K562 (cell line): ENCODE measurements around the gene TMCC2. TPM values are rescaled to one million over a fixed set of nuclear protein-coding genes. Genes with fewer than 3 reads are reported as not detected.

ENCODE experiments used
- CREM ChIP-seq: IDR thresholded peaks from 2 replicates; pipeline ENCODE4 v1.6.1; 2014; ENCODE audit warnings: antibody characterized with exemption, low read depth
- DLX4 ChIP-seq: fragments of 250-450 bp; sonication (Bioruptor Pico); IDR thresholded peaks from 2 replicates; pipeline ENCODE4 v1.6.1; 2021; ENCODE audit warnings: mild to moderate bottlenecking
- FUS ChIP-seq: fragments of 200-400 bp; formaldehyde crosslinking; optimal IDR thresholded peaks from 2 replicates; pipeline ENCODE3; 2017; ENCODE audit warnings: low read depth, low read length
- LCOR ChIP-seq: sonication (generic); formaldehyde crosslinking; IDR thresholded peaks from 2 replicates; pipeline ENCODE4 v1.8.0; 2022; ENCODE audit warnings: mild to moderate bottlenecking, missing genetic modification reagents
- MAFK ChIP-seq: IDR thresholded peaks from 2 replicates; pipeline ENCODE4 v1.6.1; 2011; ENCODE audit warnings: low read length, improper control_type of control experiment
- PRMT5 ChIP-seq: sonication (generic); formaldehyde crosslinking; IDR thresholded peaks from 2 replicates; pipeline ENCODE4 v1.5.0; 2020; ENCODE audit warnings: missing genetic modification reagents
- ZMIZ1 ChIP-seq, 2 experiments: fragments of 150-350 bp in 1 of 2; IDR thresholded peaks; 2 replicates each; pipeline ENCODE4 v1.6.1; 2012 to 2016; ENCODE audit warnings: low read depth in 2 of 2, low read length in 2 of 2, mild to moderate bottlenecking in 1 of 2, moderate library complexity in 1 of 2
- polyA plus RNA-seq, 8 experiments: library from polyadenylated mRNA; depleted of rRNA in 4 of 8; stranded (reverse) in 5 of 8; unstranded in 3 of 8; fragments of >200 nt; fragmentation: Nextera tagmentation in 2 of 8; fragmentation: Illumina TruSeq in 1 of 8; extraction: Ambion mirVana in 2 of 8; extraction: Trizol in 1 of 8; gene quantifications; 2 replicates each; pipeline versions ENCODE4 v1.2.1 to v1.2.3, GENCODE V29; 2011 to 2014; ENCODE audit warnings: inconsistent platforms in 1 of 8, missing spikeins in 1 of 8
- total RNA-seq, 7 experiments: library from RNA; depleted of rRNA in 6 of 7; stranded (reverse); fragments of >200 nt in 6 of 7; fragmentation: Illumina TruSeq in 2 of 7; extraction: Trizol in 2 of 7; gene quantifications; 2 replicates each; pipeline versions ENCODE4 v1.2.1 to v1.2.3, GENCODE V29; 2011 to 2021; ENCODE audit warnings: low replicate concordance in 1 of 7
- TF ChIP-seq, protein P1 (sequence below): fragments of 450-650 bp; IDR thresholded peaks from 2 replicates; pipeline ENCODE4 v1.6.1; 2016; ENCODE audit warnings: low read depth
- TF ChIP-seq, protein P2 (sequence below): fragments of 450-650 bp; IDR thresholded peaks from 2 replicates; pipeline ENCODE4 v1.6.1; 2018; ENCODE audit not compliant: partially characterized antibody
- TF ChIP-seq, protein P3 (sequence below): fragments of 450-650 bp; IDR thresholded peaks from 2 replicates; pipeline ENCODE4 v1.6.1; 2016; ENCODE audit warnings: antibody characterized with exemption

The TMCC2 gene
- total and polyA plus RNA-seq, 9 of the 15 experiments (the other 6 are each of a cell fraction or from before 2014, with no cell fraction given), result 0.06 to 1.8 (median 0.98) TPM

DNA sequence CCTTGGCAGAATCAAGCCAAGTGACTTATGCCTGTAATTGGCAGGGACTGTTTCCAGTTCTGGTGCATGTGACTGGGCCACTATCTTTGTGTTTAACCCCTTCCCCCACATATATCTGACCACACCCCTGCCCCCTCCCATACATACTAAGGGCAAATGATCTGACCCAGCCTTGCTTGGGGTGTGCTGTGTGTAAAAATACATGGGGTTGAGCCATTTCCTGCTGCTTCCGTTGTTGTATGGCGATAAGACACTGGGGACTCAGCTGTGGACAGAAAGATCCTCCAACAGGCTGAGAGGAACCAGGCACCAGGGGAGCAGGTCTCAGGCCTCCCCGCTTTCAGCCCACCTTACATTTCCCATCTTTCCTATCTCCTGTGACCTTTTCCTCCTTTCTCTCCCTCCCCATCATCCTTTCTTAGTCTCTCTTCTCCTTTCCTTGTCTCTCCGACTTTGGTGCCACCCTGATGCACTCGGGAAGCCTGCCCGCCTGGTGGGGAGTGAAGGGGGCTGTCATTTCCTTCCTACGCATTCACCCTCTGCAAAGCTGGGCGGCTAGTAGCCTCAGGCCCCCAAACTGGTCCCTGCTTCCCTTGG lies 39.7 kb downstream of the TMCC2 start (continued):
- TF ChIP-seq, protein P1, sequence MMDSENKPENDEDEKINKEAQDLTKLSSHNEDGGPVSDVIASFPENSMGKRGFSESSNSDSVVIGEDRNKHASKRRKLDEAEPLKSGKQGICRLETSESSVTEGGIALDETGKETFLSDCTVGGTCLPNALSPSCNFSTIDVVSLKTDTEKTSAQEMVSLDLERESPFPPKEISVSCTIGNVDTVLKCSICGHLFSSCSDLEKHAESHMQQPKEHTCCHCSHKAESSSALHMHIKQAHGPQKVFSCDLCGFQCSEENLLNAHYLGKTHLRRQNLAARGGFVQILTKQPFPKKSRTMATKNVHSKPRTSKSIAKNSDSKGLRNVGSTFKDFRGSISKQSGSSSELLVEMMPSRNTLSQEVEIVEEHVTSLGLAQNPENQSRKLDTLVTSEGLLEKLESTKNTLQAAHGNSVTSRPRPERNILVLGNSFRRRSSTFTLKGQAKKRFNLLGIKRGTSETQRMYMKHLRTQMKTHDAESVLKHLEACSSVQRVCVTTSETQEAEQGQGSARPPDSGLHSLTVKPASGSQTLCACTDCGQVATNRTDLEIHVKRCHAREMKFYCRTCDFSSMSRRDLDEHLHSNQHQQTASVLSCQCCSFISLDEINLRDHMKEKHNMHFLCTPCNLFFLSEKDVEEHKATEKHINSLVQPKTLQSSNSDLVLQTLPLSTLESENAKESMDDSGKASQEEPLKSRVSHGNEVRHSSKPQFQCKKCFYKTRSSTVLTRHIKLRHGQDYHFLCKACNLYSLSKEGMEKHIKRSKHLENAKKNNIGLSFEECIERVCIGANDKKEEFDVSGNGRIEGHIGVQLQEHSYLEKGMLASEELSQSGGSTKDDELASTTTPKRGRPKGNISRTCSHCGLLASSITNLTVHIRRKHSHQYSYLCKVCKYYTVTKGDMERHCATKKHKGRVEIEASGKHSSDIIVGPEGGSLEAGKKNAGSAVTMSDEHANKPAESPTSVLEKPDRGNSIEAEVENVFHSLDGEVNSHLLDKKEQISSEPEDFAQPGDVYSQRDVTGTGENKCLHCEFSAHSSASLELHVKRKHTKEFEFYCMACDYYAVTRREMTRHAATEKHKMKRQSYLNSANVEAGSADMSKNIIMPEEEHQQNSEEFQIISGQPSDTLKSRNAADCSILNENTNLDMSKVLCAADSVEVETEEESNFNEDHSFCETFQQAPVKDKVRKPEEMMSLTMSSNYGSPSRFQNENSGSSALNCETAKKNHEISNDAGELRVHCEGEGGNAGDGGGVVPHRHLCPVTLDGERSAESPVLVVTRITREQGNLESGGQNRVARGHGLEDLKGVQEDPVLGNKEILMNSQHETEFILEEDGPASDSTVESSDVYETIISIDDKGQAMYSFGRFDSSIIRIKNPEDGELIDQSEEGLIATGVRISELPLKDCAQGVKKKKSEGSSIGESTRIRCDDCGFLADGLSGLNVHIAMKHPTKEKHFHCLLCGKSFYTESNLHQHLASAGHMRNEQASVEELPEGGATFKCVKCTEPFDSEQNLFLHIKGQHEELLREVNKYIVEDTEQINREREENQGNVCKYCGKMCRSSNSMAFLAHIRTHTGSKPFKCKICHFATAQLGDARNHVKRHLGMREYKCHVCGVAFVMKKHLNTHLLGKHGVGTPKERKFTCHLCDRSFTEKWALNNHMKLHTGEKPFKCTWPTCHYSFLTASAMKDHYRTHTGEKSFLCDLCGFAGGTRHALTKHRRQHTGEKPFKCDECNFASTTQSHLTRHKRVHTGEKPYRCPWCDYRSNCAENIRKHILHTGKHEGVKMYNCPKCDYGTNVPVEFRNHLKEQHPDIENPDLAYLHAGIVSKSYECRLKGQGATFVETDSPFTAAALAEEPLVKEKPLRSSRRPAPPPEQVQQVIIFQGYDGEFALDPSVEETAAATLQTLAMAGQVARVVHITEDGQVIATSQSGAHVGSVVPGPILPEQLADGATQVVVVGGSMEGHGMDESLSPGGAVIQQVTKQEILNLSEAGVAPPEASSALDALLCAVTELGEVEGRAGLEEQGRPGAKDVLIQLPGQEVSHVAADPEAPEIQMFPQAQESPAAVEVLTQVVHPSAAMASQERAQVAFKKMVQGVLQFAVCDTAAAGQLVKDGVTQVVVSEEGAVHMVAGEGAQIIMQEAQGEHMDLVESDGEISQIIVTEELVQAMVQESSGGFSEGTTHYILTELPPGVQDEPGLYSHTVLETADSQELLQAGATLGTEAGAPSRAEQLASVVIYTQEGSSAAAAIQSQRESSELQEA, result no peak
- TF ChIP-seq PRMT5 (no peak), DLX4 (CRISPR knock-in tag) (no peak), FUS (no peak), ZMIZ1 (IDR thresholded peaks at IDR 0.05; ENCODE audit: low read depth in 2 of 2, low read length in 2 of 2) (no peak), LCOR (CRISPR knock-in tag) (no peak), MAFK (no peak), CREM (peak; percentile 30; the same call in 1 of the 2 replicates)
- TF ChIP-seq, protein P2, sequence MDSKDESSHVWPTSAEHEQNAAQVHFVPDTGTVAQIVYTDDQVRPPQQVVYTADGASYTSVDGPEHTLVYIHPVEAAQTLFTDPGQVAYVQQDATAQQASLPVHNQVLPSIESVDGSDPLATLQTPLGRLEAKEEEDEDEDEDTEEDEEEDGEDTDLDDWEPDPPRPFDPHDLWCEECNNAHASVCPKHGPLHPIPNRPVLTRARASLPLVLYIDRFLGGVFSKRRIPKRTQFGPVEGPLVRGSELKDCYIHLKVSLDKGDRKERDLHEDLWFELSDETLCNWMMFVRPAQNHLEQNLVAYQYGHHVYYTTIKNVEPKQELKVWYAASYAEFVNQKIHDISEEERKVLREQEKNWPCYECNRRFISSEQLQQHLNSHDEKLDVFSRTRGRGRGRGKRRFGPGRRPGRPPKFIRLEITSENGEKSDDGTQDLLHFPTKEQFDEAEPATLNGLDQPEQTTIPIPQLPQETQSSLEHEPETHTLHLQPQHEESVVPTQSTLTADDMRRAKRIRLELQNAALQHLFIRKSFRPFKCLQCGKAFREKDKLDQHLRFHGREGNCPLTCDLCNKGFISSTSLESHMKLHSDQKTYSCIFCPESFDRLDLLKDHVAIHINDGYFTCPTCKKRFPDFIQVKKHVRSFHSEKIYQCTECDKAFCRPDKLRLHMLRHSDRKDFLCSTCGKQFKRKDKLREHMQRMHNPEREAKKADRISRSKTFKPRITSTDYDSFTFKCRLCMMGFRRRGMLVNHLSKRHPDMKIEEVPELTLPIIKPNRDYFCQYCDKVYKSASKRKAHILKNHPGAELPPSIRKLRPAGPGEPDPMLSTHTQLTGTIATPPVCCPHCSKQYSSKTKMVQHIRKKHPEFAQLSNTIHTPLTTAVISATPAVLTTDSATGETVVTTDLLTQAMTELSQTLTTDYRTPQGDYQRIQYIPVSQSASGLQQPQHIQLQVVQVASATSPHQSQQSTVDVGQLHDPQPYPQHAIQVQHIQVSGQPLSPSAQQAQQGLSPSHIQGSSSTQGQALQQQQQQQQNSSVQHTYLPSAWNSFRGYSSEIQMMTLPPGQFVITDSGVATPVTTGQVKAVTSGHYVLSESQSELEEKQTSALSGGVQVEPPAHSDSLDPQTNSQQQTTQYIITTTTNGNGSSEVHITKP, result peak; percentile 10
- TF ChIP-seq, protein P3, sequence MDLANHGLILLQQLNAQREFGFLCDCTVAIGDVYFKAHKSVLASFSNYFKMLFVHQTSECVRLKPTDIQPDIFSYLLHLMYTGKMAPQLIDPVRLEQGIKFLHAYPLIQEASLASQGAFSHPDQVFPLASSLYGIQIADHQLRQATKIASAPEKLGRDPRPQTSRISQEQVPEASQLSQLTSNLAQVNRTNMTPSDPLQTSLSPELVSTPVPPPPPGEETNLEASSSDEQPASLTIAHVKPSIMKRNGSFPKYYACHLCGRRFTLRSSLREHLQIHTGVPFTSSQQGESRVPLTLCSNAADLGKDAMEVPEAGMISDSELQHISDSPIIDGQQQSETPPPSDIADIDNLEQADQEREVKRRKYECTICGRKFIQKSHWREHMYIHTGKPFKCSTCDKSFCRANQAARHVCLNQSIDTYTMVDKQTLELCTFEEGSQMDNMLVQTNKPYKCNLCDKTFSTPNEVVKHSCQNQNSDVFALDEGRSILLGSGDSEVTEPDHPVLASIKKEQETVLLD, result peak; percentile 65; the same call in 1 of the 2 replicates
